Right lobe of liver (tissue), 6 donors: ENCODE data around the gene PTPN18. TPM values are rescaled to one million over a fixed set of nuclear protein-coding genes. Genes with fewer than 3 reads are reported as not detected.

ENCODE experiments used
- ATAC-seq, 4 donors: fragments of 200-7000 bp; cut with Tn5 transposase; one replicate each; pipeline ENCODE4 v1.9.1; 2020; ENCODE audit warnings: mild to moderate bottlenecking in 4 of 4, moderate library complexity in 4 of 4
- DNase-seq, 3 donors: peaks; one replicate each; pipeline ENCODE4 v3.0.0-alpha.2; 2020
- H3K27ac ChIP-seq, 3 donors: fragments of 200-600 bp; one replicate each; pipeline ENCODE4 v1.8.0; 2022
- H3K27me3 ChIP-seq, 2 donors: fragments of 200-600 bp; one replicate each; pipeline ENCODE4 v1.8.0; 2022
- H3K36me3 ChIP-seq, 4 donors: fragments of 200-600 bp; sonication (generic) in 1 of 4; one replicate each; pipeline versions ENCODE4 v1.5.1 to v1.8.0; 2017 to 2022; ENCODE audit warnings: control low read depth in 1 of 4
- H3K4me1 ChIP-seq, 4 donors: fragments of 200-600 bp; sonication (generic) in 1 of 4; one replicate each; pipeline versions ENCODE4 v1.5.1 to v1.8.0; 2017 to 2022; ENCODE audit warnings: control low read depth in 1 of 4
- H3K4me3 ChIP-seq, 3 donors: fragments of 200-600 bp; one replicate each; pipeline ENCODE4 v1.8.0; 2022
- H3K9me3 ChIP-seq, 4 donors: fragments of 200-600 bp; sonication (generic) in 1 of 4; one replicate each; pipeline versions ENCODE4 v1.5.1 to v1.8.0; 2017 to 2022; ENCODE audit warnings: control low read depth in 1 of 4
- CTCF ChIP-seq, 4 donors: fragments of 200-600 bp in 3 of 4; fragments of 450-650 bp in 1 of 4; IDR thresholded peaks; one replicate each; pipeline versions ENCODE4 v1.5.1 to v1.8.0; 2016 to 2022; ENCODE audit warnings: antibody characterized with exemption in 4 of 4, mild to moderate bottlenecking in 2 of 4
- POLR2A ChIP-seq: fragments of 450-650 bp; IDR thresholded peaks from one replicate; pipeline ENCODE4 v1.6.1; 2017; ENCODE audit warnings: antibody characterized with exemption, mild to moderate bottlenecking
- WGBS: methylation state at CpG from one replicate; pipeline ENCODE4 v1.1.6; 2018; ENCODE audit warnings: low coverage, low lambda C conversion rate; ENCODE audit not compliant: insufficient coverage; ENCODE audit errors: missing lambda C conversion rate; 5-methylcytosine and 5-hydroxymethylcytosine counted together
- intact Hi-C, 2 donors: fragments of 100-400 bp; cut with DNase I; formaldehyde crosslinking; loops; one replicate each; pipeline versions ENCODE4 v1.11.2 to v1.14.1; 2022
- total RNA-seq, 6 experiments: library from RNA; depleted of rRNA in 2 of 6; stranded (reverse); fragments of >200 nt in 2 of 6; fragmentation: NEBNext Ultra II Directional in 3 of 6; extraction: Animal tissue kit (Norgen Biotek cat#: 25700) in 3 of 6; gene quantifications; one replicate each; pipeline versions ENCODE4 v1.1.0 to v1.2.4, GENCODE V29; 2016 to 2023
- donor health status: DM: no; HTN: yes; CAD: no.
- donor health status: DM: no; HTN: no; CAD: no.
- donor health status: DM: no; HTN: no; CAD: no.
- donor health status: DM: no; HTN: yes; CAD: no.
- donor health status: DM: no; HTN: yes; CAD: no.

PTPN18 gene
- total RNA-seq, 6 experiments from 2014 or later: 25.6 to 43.5 (median 30.3) TPM

- Histone ChIP-seq H3K27me3 (no peaks in the 10 kb centered on the region), H3K36me3 (no peaks in the 10 kb centered on the region), H3K4me1 (peaks cover 0 to 11% (median 4%) of the 10 kb centered on the region in 4 donors), H3K27ac (no peak overlapping the region), H3K9me3 (no peaks in the 10 kb centered on the region), H3K4me3 (no peak overlapping the region)
- DNase-seq (no peak), ATAC-seq (no peak)
- WGBS: 54% methylated on average over 2 of the region's 4 CpGs
- intact Hi-C loops: no loop called here
- no peak for TF ChIP-seq CTCF (IDR thresholded peaks at IDR 0.05)
- no peak for TF ChIP-seq POLR2A
These were observed 31.9 kb downstream of the PTPN18 start for GRCh38 chr2:130387804-130388203.

GRCh38 chr2:130388221-130388907, 32.5 kb downstream of the PTPN18 start:
- Histone ChIP-seq H3K27me3 (no peaks in the 10 kb centered on the region), H3K36me3 (no peaks in the 10 kb centered on the region), H3K27ac (no peak overlapping the region), H3K4me1 (peaks cover 0 to 11% (median 4%) of the 10 kb centered on the region in 4 donors), H3K9me3 (no peaks in the 10 kb centered on the region), H3K4me3 (no peak overlapping the region)
- DNase-seq (no peak), ATAC-seq (no peak)
- TF ChIP-seq CTCF (IDR thresholded peaks at IDR 0.05): no peak
- TF ChIP-seq POLR2A: no peak
- intact Hi-C loops: no loop called here
- WGBS: 68% methylated on average over 5 of the region's 8 CpGs

DNA sequence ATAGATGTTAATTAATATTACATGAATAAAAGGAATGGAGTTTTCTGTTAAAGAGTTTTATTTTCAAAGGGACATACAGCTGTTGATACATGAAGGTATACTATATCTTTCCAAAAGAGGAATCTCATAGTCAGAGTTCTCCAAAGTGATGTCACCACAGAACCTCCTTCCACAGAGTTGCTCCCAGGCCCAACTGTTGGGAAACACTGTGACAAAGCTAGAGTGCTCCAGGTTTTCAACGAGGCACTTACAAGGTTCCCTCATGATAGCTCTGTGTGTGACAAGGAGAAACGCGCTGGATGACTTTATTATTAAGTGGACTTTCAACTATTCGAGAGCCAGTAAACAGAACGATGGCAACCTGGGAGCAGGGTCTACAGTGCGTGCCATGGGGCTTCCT, 33.5 kb downstream of the PTPN18 start:
- TF ChIP-seq CTCF (IDR thresholded peaks at IDR 0.05): no peak
- no peak for TF ChIP-seq POLR2A
- Histone ChIP-seq H3K9me3 (no peaks in the 10 kb centered on the region), H3K4me1 (peaks cover 0 to 11% (median 4%) of the 10 kb centered on the region in 4 donors), H3K4me3 (no peak overlapping the region), H3K27me3 (no peaks in the 10 kb centered on the region), H3K36me3 (no peaks in the 10 kb centered on the region), H3K27ac (no peak overlapping the region)
- intact Hi-C loops: no loop called here
- DNase-seq (no peak), ATAC-seq (no peak)
- WGBS: 95% methylated on average over 3 of the region's 6 CpGs

DNA sequence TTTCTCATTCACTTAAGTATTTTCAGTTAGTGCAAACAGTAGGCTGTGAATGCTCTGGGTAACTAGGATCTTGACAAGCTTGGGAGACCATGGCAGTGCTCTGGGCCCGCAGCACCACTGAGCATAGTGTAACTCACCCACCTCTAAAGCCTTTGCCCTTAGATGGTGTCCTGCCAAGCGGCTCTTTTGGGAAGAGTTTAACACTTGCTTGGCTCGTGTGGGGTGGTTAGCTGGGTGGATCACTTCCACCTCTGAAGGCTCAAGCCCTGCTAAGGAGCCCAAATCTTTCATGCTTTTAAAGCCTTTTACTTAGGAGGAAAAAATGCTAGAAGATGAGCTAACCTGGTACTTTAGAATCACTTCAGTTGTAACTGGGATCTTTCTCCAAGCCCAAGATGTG, 33.9 kb downstream of the PTPN18 start:
- WGBS: 56% methylated on average over 3 of the region's 3 CpGs
- no peak overlapping the region for H3K27ac ChIP-seq
- intact Hi-C loops: no loop called here

More for the DNA sequence above, 33.9 kb downstream of the PTPN18 start:
- H3K36me3 ChIP-seq: no peaks in the 10 kb centered on the region
- ATAC-seq (no peak), DNase-seq (no peak)
- no peak overlapping the region for H3K4me3 ChIP-seq
- H3K27me3 ChIP-seq: no peaks in the 10 kb centered on the region
- H3K9me3 ChIP-seq: no peaks in the 10 kb centered on the region
- TF ChIP-seq CTCF (IDR thresholded peaks at IDR 0.05) (no peak), POLR2A (no peak)
- peaks cover 0 to 11% (median 4%) of the 10 kb centered on the region in 4 donors for H3K4me1 ChIP-seq
